Spleen (tissue), 13 donors: ENCODE results near the gene GABBR2. TPM values are rescaled to one million over a fixed set of nuclear protein-coding genes. Genes with fewer than 3 reads are reported as not detected.

Experiments used
- DNase-seq: peaks from one replicate; pipeline ENCODE4 v3.0.0-alpha.2; 2020
- H3K27ac ChIP-seq, 8 donors: fragments of 200-600 bp; sonication (generic) in 7 of 8; 1 replicate in 4 of 8; 2 replicates in 4 of 8; pipeline versions ENCODE4 v1.5.0 to v1.8.0; 2016 to 2021; ENCODE audit warnings: inconsistent platforms in 4 of 8, mild to moderate bottlenecking in 4 of 8, moderate library complexity in 1 of 8
- H3K27me3 ChIP-seq, 7 donors: fragments of 200-600 bp; sonication (generic) in 6 of 7; replicated peaks in 1 of 7; 1 replicate in 4 of 7; 2 replicates in 3 of 7; pipeline versions ENCODE4 v1.5.0 to v1.8.0; 2016 to 2021; ENCODE audit warnings: inconsistent platforms in 3 of 7, mild to moderate bottlenecking in 1 of 7
- H3K36me3 ChIP-seq, 6 donors: fragments of 200-600 bp; sonication (generic) in 5 of 6; 1 replicate in 4 of 6; 2 replicates in 2 of 6; pipeline versions ENCODE4 v1.5.0 to v1.8.0; 2016 to 2021; ENCODE audit warnings: inconsistent platforms in 2 of 6
- H3K4me1 ChIP-seq, 6 donors: fragments of 200-600 bp; sonication (generic) in 5 of 6; 1 replicate in 3 of 6; 2 replicates in 3 of 6; pipeline versions ENCODE4 v1.5.0 to v1.8.0; 2016 to 2021; ENCODE audit warnings: inconsistent platforms in 3 of 6
- H3K4me3 ChIP-seq, 8 donors: fragments of 200-600 bp; sonication (generic) in 7 of 8; 1 replicate in 4 of 8; 2 replicates in 4 of 8; pipeline versions ENCODE4 v1.5.0 to v1.8.0; 2016 to 2021; ENCODE audit warnings: inconsistent platforms in 4 of 8, mild to moderate bottlenecking in 4 of 8, moderate library complexity in 2 of 8
- H3K9me3 ChIP-seq, 8 donors: fragments of 200-600 bp; sonication (generic) in 7 of 8; 1 replicate in 4 of 8; 2 replicates in 4 of 8; pipeline versions ENCODE4 v1.5.0 to v1.8.0; 2016 to 2021; ENCODE audit warnings: inconsistent platforms in 4 of 8
- POLR2A ChIP-seq, 3 donors: fragments of 450-650 bp; IDR thresholded peaks; one replicate each; pipeline ENCODE4 v1.5.1; 2017; ENCODE audit warnings: antibody characterized with exemption in 3 of 3, mild to moderate bottlenecking in 1 of 3
- POLR2AphosphoS5 ChIP-seq, 3 donors: sonication (generic); formaldehyde crosslinking; IDR thresholded peaks; one replicate each; pipeline ENCODE4 v1.5.1; 2017; ENCODE audit warnings: antibody characterized with exemption in 3 of 3
- WGBS, 5 donors: extraction: QIAGEN DNeasy Blood & Tissue Kit in 3 of 5; methylation state at CpG; one replicate each; pipeline versions ENCODE4 v1.1.5 to v1.1.7; 2013 to 2018; 5-methylcytosine and 5-hydroxymethylcytosine counted together
- intact Hi-C: fragments of 100-400 bp; cut with DNase I; formaldehyde crosslinking; loops from one replicate; pipeline ENCODE4 v1.15.0; 2023; ENCODE audit warnings: low total_unique reads
- long read RNA-seq, 2 donors: transcript quantifications; one replicate each; lab custom pipeline, GENCODE V29; 2026
- polyA plus RNA-seq, 3 donors: library from polyadenylated mRNA; stranded (reverse); fragments of 200-250 nt; gene quantifications; one replicate each; pipeline ENCODE4 v1.2.1, GENCODE V29; 2013
- total RNA-seq, 7 donors: library from RNA; depleted of rRNA in 3 of 7; stranded (reverse); fragments of >200 nt in 3 of 7; fragmentation: NEBNext Ultra II Directional in 4 of 7; extraction: Animal tissue kit (Norgen Biotek cat#: 25700) in 4 of 7; gene quantifications; one replicate each; pipeline versions ENCODE4 v1.1.0 to v1.2.1, GENCODE V29; 2016 to 2021
- TF ChIP-seq, protein P1 (sequence below), 11 experiments: fragments of 200-600 bp in 7 of 11; fragments of 450-650 bp in 4 of 11; sonication (generic) in 4 of 11; IDR thresholded peaks in 8 of 11; conservative IDR thresholded peaks in 3 of 11; 1 replicate in 7 of 11; 2 replicates in 4 of 11; pipeline versions ENCODE4 v1.4.0 to v1.8.0; 2016 to 2021; ENCODE audit warnings: antibody characterized with exemption in 11 of 11, inconsistent platforms in 4 of 11, mild to moderate bottlenecking in 1 of 11
- donor health status: healthy with polysubstance abuse.
- donor health status: DM: no; HTN: no; CAD: no; lungs with moderate emphysema.
- donor health status: DM: no; HTN: no; CAD: no.
- donor health status: Bipolar disorder and iron deficiency.
- donor health status: healthy.
- donor health status: DM: no; HTN: no; CAD: no.
- donor health status: DM: yes; HTN: yes; CAD: no.

GABBR2 gene
- total RNA-seq, result under 1 TPM in 1 of 7 donors, not detected in 6; 0.32 TPM
- under 1 TPM in 2 of 3 donors, not detected in 1; 0.03 to 0.07 TPM for polyA plus RNA-seq
- long read RNA-seq, donor 1, partial matches to known transcripts, result 0 of 1 reads
- long read RNA-seq, donor 1, other reads (novel, unspliced or antisense), result 0 of 1 reads
- long read RNA-seq, donor 2, result 0 reads

DNA sequence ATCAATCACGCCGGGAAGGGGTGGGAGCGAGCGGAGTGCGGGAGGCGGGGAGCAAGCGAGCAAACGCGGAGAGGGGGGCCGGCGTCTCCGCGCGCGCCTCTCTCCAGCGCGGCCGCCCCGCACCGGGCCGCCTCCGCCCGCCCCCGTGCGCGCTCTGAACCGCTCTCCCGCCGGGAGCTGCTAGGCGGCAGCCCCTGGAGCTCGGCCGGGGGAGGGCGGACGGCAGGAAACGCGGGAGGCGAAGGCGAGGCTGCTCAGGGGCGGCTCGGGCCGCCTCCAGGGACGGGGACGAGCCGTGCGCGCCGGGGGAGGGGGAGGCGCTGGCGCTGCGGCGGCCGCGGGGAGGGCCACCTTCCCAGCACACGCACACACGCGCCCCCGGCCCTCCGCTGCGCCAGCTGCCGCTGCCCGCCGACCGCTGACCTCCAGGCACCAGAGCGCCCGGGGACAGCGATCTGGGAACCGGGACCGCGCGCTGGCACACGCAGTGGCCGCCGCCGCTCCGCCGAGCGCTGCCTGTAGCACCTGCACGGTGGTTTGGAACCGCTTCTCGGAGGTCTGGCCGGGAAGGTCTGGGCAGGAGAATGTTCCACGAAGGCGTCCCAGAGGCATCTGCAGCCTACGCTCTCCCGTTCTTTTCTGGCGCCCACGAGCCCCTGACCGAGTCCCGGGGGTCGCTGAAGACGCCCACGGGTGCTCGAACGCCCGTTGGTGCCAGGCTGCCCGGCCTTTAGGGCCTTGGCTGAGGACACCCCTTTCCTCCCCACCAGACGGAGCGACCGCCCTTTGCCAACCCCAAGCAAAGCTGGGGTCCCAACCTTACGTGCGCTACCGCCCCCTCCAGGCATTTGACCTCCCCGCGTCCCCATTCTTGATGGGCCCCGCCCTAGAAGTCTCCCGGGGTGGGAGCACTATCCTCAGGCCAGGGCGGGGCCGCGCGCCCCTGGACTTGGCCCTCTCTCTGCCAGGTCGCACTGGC is at the start of gene GABBR2:
Gene GABBR2 (minus strand): TSS at position 3 of the 979 bp plus-strand sequence. CDS start 198 bp downstream, outside the sequence.
- 3 to 13% (median 5%) methylated on average over 24 to 111 of the region's 111 CpGs for WGBS, 5 donors
- H3K9me3 ChIP-seq, result no peaks in the 10 kb centered on the region
- H3K4me1 ChIP-seq, result peaks cover 4 to 31% (median 20%) of the 10 kb centered on the region in 6 donors
- H3K27ac ChIP-seq, result no peak within 1 kb of the TSS
- intact Hi-C loops, result no loop called here
- peaks cover 7 to 88% (median 53%) of the 10 kb centered on the region in 7 donors for H3K27me3 ChIP-seq
- no peak for DNase-seq
- H3K4me3 ChIP-seq, result peak within 1 kb of the TSS in 7 of 8 donors; percentile 14 to 61 (median 31)
- TF ChIP-seq, protein P1, sequence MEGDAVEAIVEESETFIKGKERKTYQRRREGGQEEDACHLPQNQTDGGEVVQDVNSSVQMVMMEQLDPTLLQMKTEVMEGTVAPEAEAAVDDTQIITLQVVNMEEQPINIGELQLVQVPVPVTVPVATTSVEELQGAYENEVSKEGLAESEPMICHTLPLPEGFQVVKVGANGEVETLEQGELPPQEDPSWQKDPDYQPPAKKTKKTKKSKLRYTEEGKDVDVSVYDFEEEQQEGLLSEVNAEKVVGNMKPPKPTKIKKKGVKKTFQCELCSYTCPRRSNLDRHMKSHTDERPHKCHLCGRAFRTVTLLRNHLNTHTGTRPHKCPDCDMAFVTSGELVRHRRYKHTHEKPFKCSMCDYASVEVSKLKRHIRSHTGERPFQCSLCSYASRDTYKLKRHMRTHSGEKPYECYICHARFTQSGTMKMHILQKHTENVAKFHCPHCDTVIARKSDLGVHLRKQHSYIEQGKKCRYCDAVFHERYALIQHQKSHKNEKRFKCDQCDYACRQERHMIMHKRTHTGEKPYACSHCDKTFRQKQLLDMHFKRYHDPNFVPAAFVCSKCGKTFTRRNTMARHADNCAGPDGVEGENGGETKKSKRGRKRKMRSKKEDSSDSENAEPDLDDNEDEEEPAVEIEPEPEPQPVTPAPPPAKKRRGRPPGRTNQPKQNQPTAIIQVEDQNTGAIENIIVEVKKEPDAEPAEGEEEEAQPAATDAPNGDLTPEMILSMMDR (IDR thresholded peaks at IDR 0.05 in 8 of 11, conservative IDR thresholded peaks at IDR 0.05 in 3 of 11), result no peak
- TF ChIP-seq POLR2AphosphoS5 (IDR thresholded peaks at IDR 0.05), result no peak
- no peaks in the 10 kb centered on the region for H3K36me3 ChIP-seq

DNA sequence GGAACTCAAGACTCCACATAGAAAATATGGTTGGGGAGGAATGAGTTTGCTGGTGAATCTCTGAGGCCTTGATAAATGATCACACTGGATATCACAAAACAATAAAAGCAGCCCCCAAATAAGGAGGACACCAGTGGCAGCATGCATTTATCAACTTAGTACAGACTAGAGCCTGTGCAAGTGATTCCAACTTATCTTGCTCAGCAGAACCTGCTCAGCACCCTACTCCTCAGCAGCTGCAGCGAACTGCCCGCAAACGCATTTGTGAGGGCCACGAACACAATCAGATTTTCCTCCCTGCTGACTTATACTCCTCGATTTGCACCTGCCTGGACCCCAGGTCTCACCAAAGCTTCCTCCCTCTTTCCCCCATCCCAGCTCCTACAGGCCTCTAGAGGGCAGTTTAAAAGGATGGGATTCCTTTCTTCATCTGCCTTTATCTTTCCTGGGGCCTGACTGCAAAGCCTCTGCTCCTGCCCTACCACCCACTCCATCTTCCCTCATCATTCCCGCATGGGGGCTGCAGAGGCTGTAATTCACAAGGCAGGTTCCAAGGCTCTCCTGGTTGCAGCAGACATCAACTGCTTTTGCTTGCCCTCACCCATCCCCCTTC is 46.4 kb upstream of the GABBR2 start:
- intact Hi-C loops, result no loop called here
- no peak for DNase-seq
- Histone ChIP-seq H3K4me3 (no peak overlapping the region), H3K27ac (no peak overlapping the region), H3K9me3 (peaks cover 0 to 16% (median 13%) of the 10 kb centered on the region in 8 donors), H3K36me3 (peaks cover 0 to 76% (median 19%) of the 10 kb centered on the region in 6 donors), H3K27me3 (no peaks in the 10 kb centered on the region), H3K4me1 (peaks cover 0 to 4% (median 0%) of the 10 kb centered on the region in 6 donors)
- TF ChIP-seq, protein P1 (IDR thresholded peaks at IDR 0.05 in 8 of 11, conservative IDR thresholded peaks at IDR 0.05 in 3 of 11), result no peak
- TF ChIP-seq POLR2A (IDR thresholded peaks at IDR 0.05) (no peak), POLR2AphosphoS5 (IDR thresholded peaks at IDR 0.05) (no peak)
- 90 to 96% (median 93%) methylated on average over 6 of the region's 6 CpGs for WGBS, 5 donors

DNA sequence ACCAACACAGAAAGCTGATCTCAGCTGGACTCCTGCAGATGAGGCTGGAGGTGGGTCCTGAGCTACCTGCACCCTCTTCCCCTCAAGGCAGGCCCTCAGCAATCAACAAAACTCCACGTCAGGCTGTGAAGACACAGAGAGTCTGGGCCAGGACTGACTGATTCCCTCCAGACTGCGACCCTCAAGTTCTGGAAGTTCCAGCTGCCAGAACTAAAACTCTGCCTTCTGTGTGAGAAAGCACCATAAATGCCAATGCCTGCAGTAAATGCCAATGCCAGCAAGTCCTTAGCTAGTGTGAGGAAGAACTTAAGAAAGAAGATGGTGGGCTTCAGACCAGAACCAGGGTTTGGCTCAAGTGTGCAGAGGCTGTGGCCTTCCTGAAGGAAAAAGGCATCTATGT is 42.5 kb upstream of the GABBR2 start:
- Histone ChIP-seq H3K27me3 (no peaks in the 10 kb centered on the region), H3K36me3 (peaks cover 0 to 84% (median 22%) of the 10 kb centered on the region in 6 donors), H3K9me3 (peaks cover 0 to 9% (median 0%) of the 10 kb centered on the region in 8 donors), H3K4me3 (no peak overlapping the region), H3K27ac (no peak overlapping the region), H3K4me1 (peaks cover 0 to 4% (median 0%) of the 10 kb centered on the region in 6 donors)
- intact Hi-C loops, result no loop called here
- TF ChIP-seq, protein P1 (IDR thresholded peaks at IDR 0.05 in 8 of 11, conservative IDR thresholded peaks at IDR 0.05 in 3 of 11), result no peak
- TF ChIP-seq POLR2AphosphoS5 (IDR thresholded peaks at IDR 0.05) (no peak), POLR2A (IDR thresholded peaks at IDR 0.05) (no peak)
- WGBS, 5 donors, result 76 to 91% (median 83%) methylated on average over 2 of the region's 2 CpGs
- DNase-seq, result no peak
